ENCODE results near the gene MAML3.

DNA sequence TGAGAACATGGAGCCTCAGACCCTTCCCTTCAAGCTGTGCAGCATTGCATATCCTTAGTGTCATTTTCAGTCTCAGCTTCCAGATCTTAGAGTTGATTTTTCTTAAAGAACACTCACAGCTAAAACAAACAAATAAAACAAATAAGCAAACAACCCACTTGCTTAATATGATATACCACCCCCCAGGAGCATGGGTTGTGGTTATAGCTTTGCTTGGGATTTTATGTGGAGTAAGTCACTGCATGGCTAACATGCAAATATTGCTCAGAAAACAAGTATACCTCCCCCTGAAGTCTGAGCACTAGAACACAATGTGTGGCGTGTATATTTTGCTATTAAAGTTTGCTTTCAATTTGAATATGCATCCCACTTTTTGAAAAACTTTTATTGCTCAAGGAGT, 409.8 kb downstream of the MAML3 start:
- no peak for TF ChIP-seq GABPA (IDR thresholded peaks at IDR 0.05; ENCODE audit: low read depth)
- no peak for TF ChIP-seq CTCF (IDR thresholded peaks at IDR 0.05; ENCODE audit: insufficient read depth, low read length)
- TF ChIP-seq POLR2AphosphoS5 (IDR thresholded peaks at IDR 0.05; ENCODE audit: low read depth): no peak
- no peak for TF ChIP-seq REST (IDR thresholded peaks at IDR 0.05; ENCODE audit: insufficient replicate concordance, low read depth)

All from HL-60 (cell line).